Measurements from ENCODE around the gene HOXD3.

HOXD3 gene

DNA sequence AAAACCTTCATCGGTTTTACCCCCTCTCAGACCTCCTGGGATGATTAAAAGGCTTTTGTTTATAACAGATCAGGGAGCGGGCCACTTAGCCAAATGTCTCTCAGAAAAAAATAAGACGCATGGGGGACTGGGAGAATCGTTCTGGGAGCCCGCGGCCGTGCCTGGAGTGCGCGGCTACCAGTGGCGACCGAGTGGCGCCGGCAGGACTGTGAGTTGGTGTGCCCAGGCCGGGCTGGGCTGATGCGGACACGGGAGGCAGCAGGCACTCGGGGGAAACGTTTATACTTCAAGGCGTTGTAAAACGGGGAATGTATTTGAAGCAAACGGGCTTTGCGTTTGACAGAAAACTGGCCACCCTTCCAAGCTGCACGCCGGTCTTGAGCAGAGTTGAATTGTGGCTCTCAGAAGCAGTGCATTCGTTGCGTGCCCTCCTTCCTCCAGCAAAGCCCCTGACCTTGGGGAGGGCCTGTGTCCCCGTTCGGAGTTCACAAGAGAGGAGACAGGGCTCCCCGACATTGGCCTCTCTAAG lies 45.2 kb upstream of the HOXD3 start:
- H3K4me3 ChIP-seq (ENCODE audit: low read depth, low read length): no peak overlapping the region
- TF ChIP-seq, protein P1, sequence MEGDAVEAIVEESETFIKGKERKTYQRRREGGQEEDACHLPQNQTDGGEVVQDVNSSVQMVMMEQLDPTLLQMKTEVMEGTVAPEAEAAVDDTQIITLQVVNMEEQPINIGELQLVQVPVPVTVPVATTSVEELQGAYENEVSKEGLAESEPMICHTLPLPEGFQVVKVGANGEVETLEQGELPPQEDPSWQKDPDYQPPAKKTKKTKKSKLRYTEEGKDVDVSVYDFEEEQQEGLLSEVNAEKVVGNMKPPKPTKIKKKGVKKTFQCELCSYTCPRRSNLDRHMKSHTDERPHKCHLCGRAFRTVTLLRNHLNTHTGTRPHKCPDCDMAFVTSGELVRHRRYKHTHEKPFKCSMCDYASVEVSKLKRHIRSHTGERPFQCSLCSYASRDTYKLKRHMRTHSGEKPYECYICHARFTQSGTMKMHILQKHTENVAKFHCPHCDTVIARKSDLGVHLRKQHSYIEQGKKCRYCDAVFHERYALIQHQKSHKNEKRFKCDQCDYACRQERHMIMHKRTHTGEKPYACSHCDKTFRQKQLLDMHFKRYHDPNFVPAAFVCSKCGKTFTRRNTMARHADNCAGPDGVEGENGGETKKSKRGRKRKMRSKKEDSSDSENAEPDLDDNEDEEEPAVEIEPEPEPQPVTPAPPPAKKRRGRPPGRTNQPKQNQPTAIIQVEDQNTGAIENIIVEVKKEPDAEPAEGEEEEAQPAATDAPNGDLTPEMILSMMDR (IDR thresholded peaks at IDR 0.05; ENCODE audit: borderline replicate concordance, insufficient read depth, low read depth, low read length): no peak

DNA sequence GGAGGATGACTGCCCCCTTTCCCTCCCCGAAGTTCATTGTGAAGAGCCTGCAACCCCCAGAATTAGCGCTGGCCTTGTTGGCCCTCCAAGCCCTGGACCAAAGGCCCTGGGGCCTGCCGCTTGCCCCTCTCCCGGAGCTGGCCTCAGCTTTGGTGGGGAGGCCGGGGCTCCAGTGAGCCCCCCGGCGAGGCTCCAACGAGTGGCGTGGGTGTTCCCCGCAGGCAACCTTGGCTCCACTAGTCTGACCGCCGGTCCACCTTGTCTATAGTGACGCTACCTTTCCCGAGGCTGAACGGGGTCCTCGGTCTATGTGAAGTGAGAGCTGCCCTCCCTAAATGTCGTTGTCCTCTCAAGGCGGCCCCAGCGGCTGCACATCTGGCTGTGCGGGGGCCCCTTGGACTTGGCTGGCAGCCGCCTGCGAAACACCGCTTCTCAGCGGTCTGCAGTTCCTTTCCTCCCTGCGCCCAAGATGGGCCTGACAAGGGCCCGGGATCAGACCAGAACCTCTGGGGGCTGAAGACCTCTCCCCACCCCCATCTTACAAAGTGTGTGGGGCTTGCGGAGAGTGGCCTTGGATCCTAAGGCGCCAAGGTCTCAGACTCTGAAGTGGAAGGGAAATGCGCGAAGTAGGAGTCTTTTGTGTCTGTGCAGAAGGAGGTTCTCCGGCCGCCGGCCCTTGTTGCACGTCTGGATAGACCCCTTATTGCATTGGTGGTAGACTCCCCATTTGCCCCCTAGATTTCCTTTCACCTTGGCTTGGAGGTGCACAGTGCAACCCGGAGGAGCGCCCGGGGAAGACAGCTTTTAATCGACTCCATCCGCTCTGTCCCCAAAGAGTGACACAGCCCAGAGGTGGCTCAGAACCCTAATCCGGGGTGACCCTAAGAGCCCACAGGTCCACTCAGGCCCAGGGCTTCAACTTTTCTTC lies 44.5 kb upstream of the HOXD3 start:
- TF ChIP-seq, protein P1 (IDR thresholded peaks at IDR 0.05; ENCODE audit: borderline replicate concordance, insufficient read depth, low read depth, low read length): no peak
- H3K4me3 ChIP-seq (ENCODE audit: low read depth, low read length): no peak overlapping the region

DNA sequence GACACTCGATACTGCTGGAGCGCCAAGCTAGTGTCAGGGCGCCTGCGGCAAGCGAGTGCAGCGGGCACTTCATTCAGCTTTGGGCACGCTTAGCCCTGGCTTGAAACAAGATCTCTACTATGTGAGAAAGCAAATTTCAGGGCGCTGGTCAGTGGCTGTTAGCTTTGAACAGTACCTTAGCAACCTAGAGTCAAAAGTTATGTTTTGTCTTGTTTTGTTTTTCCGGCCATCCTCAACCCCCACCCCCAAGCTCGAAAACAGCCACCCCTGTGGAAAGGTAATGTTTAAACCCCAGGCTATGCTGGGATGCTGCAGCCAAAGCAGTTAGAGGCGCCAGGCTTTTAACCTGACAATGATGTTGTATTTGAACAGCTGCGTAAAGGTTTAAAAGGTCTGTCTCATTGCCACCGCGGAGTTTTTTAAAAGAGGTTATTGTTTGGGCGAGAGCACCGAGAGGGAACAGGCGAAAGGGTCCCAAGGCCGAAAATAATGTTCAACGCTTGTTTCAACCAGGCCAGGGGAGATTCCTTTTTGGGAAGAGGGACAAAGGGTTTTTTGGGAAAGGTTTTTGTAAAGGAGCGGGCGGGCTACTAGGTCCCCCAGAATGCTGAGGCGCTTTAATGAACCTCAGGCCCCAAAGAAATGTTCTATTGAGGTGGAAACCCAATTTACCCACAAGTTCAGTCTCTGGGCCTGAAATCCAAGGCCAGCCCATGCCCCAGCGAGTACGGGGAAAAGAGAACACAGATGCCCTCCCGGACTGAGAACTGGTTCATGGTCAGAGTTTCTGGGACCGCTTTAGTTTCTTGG lies 42.8 kb upstream of the HOXD3 start:
- no peak overlapping the region for H3K4me3 ChIP-seq (ENCODE audit: low read depth, low read length)
- TF ChIP-seq, protein P1 (IDR thresholded peaks at IDR 0.05; ENCODE audit: borderline replicate concordance, insufficient read depth, low read depth, low read length): no peak

DNA sequence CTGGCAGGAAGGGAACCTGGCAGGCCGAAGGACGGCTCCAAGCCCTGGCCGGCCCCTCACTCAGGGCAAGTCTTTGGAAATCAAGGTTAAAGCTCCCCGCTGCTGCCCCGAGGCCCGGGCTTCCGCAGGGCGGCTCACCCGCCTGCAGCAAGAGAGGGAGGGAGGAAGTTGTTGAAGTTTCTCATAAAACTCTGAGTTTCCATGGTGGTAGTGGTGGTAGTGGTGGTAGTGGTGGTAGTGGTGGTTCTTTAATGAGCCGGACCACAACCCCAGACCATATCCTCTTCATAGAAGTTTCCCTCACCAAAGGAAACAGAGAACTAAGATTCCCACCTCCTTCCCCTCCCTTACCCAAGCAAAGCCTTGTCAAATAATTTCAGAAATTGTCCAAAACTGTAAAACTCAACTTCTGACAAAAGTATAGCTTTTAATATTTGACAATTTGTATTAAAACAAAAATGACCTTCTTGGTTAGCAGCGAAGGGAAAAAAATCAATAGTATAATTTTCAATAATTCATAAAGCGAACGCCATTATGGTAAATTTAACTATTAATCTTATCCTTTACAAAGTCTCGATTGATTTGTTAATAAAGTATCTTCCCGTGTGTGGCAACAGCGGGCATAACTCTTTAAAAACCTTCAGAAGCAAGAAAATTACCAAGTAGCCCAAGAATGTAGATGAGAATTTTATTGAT lies 42.0 kb upstream of the HOXD3 start:
- no peak overlapping the region for H3K4me3 ChIP-seq (ENCODE audit: low read depth, low read length)
- TF ChIP-seq, protein P1 (IDR thresholded peaks at IDR 0.05; ENCODE audit: borderline replicate concordance, insufficient read depth, low read depth, low read length): no peak

DNA sequence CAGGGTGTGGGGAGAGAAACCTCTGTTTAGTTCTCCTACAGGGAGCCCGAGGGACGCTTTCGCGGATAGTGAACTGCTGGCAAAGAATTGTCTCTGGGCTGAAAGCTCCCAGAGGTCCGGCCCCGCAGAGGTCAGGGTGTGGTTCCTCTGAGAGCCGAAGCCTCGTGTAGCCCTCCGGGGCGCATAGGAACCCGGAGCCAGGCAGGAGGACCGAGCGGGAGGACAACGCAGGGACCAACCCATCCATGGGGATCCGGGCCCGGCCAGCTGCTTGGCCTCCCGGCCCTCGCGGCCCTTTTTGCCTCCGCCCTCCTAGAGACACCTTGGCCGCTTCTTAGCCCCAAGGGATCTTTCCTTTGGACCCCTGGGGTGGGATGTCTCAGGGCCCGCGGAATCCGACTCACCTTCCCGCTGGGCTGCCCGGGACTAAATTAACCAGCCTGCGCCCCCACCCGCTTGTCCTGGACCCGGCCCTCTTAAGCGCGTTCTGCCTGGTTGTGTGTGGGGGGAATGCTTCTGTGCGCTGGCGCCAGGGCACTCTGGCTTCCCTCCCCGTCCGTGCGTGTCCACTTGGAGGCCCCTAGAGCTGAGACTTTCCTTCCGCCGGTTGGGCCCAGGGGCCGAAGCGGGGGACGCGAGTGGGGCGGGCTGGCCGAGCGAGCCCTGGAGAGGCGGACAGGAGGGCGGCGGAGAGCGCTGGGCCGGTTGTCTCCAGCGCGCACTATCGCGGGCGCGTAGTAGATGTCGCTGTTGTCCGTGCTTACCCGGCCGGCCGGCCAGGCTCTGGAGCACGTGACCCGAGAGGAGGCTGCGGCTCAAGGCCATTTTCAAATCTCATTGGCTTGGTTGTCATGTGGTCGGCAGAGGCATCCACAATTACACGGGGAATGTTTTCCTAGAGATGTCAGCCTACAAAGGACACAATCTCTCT lies 41.0 kb upstream of the HOXD3 start, which contains the start of gene HOXD10:
TSS of gene HOXD10 (plus strand) at position 896 of the 931 bp plus-strand sequence. CDS start 56 bp downstream, outside the sequence.
- no peak within 1 kb of the TSS for H3K4me3 ChIP-seq (ENCODE audit: low read depth, low read length)
- TF ChIP-seq, protein P1 (IDR thresholded peaks at IDR 0.05; ENCODE audit: borderline replicate concordance, insufficient read depth, low read depth, low read length): no peak
